ENCODE measurements around the gene SLAMF8.

- no peak for TF ChIP-seq CHD2 (IDR thresholded peaks at IDR 0.05; ENCODE audit: low read length)
- TF ChIP-seq RAD21 (IDR thresholded peaks at IDR 0.05 in 1 of 2, conservative IDR thresholded peaks at IDR 0.05 in 1 of 2; ENCODE audit: low read depth in 2 of 2, low read length in 2 of 2): no peak
- no peak for TF ChIP-seq MAFK (IDR thresholded peaks at IDR 0.05; ENCODE audit: low read depth, low read length)
- no peak for TF ChIP-seq POLR2A (IDR thresholded peaks at IDR 0.05; ENCODE audit: control extremely low read depth in 1 of 2, low read depth in 2 of 2, low read length in 2 of 2)
- TF ChIP-seq PHF8 (conservative IDR thresholded peaks at IDR 0.05; ENCODE audit: low read depth, low read length): no peak
- TF ChIP-seq TEAD4 (IDR thresholded peaks at IDR 0.05; ENCODE audit: low read depth, low read length): no peak
- TF ChIP-seq CEBPB (IDR thresholded peaks at IDR 0.05; ENCODE audit: low read depth, low read length): no peak
- no peak for TF ChIP-seq EZH2 (IDR thresholded peaks at IDR 0.05; ENCODE audit: low read depth, low read length, severe bottlenecking)
- TF ChIP-seq CBX8 (IDR thresholded peaks at IDR 0.05; ENCODE audit: borderline replicate concordance, low read depth, low read length): no peak
- no peak for TF ChIP-seq CTCF (IDR thresholded peaks at IDR 0.05; ENCODE audit: control extremely low read depth in 1 of 3, insufficient read depth in 1 of 3, low read depth in 1 of 3, low read length in 3 of 3)
These were observed 26.3 kb upstream of the SLAMF8 start for GRCh38 chr1:159800177-159800930.
